Ovary (tissue), 9 donors: ENCODE results near the gene SRSF10. TPM values are rescaled to one million over a fixed set of nuclear protein-coding genes. Genes with fewer than 3 reads are reported as not detected.

ENCODE experiments used
- DNase-seq, 5 donors: peaks; one replicate each; pipeline ENCODE4 v3.0.0-alpha.2; 2019 to 2020
- H3K27ac ChIP-seq, 2 donors: fragments of 200-600 bp; one replicate each; pipeline versions ENCODE4 v1.5.1 to v1.8.0; 2019 to 2022
- H3K27me3 ChIP-seq: fragments of 200-600 bp; one replicate; pipeline ENCODE4 v1.8.0; 2022
- H3K36me3 ChIP-seq: fragments of 200-600 bp; sonication (generic); one replicate; pipeline ENCODE4 v1.5.1; 2019
- H3K4me1 ChIP-seq: one replicate; pipeline ENCODE4 v1.8.1; 2013; ENCODE audit warnings: mild to moderate bottlenecking, moderate library complexity; ENCODE audit not compliant: insufficient read depth
- H3K4me3 ChIP-seq: fragments of 200-600 bp; sonication (generic); one replicate; pipeline ENCODE4 v1.5.1; 2017
- H3K9me3 ChIP-seq, 2 donors: fragments of 200-600 bp in 1 of 2; sonication (generic) in 1 of 2; one replicate each; pipeline versions ENCODE4 v1.5.1 to v1.8.1; 2013 to 2019; ENCODE audit warnings: mild to moderate bottlenecking in 1 of 2, moderate library complexity in 1 of 2
- EP300 ChIP-seq: sonication (generic); formaldehyde crosslinking; IDR thresholded peaks from one replicate; pipeline ENCODE4 v1.6.1; 2017; ENCODE audit warnings: antibody characterized with exemption
- POLR2A ChIP-seq: fragments of 450-650 bp; IDR thresholded peaks from one replicate; pipeline ENCODE4 v1.6.1; 2017; ENCODE audit warnings: antibody characterized with exemption, mild to moderate bottlenecking, moderate library complexity
- WGBS, 3 donors: extraction: QIAGEN DNeasy Blood & Tissue Kit in 1 of 3; methylation state at CpG; one replicate each; pipeline versions ENCODE4 v1.1.5 to v1.1.7; 2013 to 2017; 5-methylcytosine and 5-hydroxymethylcytosine counted together
- intact Hi-C, 4 donors: fragments of 100-400 bp; cut with DNase I; formaldehyde crosslinking; loops; one replicate each; pipeline versions ENCODE4 v1.11.0 to v1.15.1; 2022 to 2023
- polyA plus RNA-seq, 2 donors: library from polyadenylated mRNA; stranded (reverse); fragments of 200-250 nt in 1 of 2; fragments of 350-450 nt in 1 of 2; fragmentation: Illumina TruSeq in 1 of 2; extraction: RNeasy Lipid Tissue Mini Kit (QIAGEN cat#74804) in 1 of 2; gene quantifications; one replicate each; pipeline ENCODE4 v1.2.3, GENCODE V29; 2013 to 2014
- total RNA-seq, 7 donors: library from RNA; depleted of rRNA in 2 of 7; stranded (reverse); fragments of >200 nt in 2 of 7; fragmentation: NEBNext Ultra II Directional in 3 of 7; extraction: Animal tissue kit (Norgen Biotek cat#: 25700) in 3 of 7; gene quantifications; one replicate each; pipeline versions ENCODE4 v1.1.0 to v1.2.4, GENCODE V29; 2016 to 2023
- TF ChIP-seq, protein P1 (sequence below), 3 donors: fragments of 450-650 bp in 2 of 3; fragments of 200-600 bp in 1 of 3; IDR thresholded peaks; one replicate each; pipeline versions ENCODE4 v1.5.1 to v1.8.0; 2016 to 2022; ENCODE audit warnings: antibody characterized with exemption in 3 of 3, mild to moderate bottlenecking in 1 of 3
- donor health status: DM: no; HTN: no; CAD: no; lungs with moderate emphysema.
- donor health status: DM: no; HTN: no; CAD: no.
- donor health status: Bipolar disorder and iron deficiency.
- donor health status: DM: yes; HTN: yes; CAD: no.
- donor health status: DM: no; HTN: no; CAD: no.
- donor health status: DM: yes; HTN: yes; CAD: no.

The SRSF10 gene
- total and polyA plus RNA-seq, 9 donors: 57.1 to 130 (median 99.1) TPM

DNA sequence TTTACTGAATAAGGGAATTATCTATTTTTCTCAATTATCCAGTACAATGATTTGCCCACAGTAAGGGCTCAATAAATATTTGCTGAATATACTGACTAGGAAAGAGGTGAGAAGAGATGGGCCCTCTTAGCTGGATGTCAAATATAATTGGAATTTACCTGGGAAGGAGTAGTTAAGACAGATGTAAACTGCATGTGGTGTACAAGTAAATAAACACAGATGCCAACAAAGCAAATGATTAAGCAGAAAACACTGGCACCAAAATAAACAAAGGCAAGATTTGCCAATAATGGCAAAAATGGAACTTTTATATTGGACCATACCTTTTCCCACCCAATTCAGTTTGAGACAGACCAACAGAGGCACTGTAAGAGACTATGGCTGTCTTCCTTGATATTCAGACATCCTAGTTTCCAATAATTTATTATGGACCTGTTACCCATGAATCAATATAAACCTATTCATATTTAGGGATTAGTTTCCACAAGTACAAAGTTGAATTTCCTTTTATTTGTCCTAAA is 13.1 kb downstream of the SRSF10 start:
- DNase-seq: no peak
- no peaks in the 10 kb centered on the region for H3K9me3 ChIP-seq
- H3K4me3 ChIP-seq: no peak overlapping the region
- no peaks in the 10 kb centered on the region for H3K36me3 ChIP-seq
- TF ChIP-seq, protein P1, sequence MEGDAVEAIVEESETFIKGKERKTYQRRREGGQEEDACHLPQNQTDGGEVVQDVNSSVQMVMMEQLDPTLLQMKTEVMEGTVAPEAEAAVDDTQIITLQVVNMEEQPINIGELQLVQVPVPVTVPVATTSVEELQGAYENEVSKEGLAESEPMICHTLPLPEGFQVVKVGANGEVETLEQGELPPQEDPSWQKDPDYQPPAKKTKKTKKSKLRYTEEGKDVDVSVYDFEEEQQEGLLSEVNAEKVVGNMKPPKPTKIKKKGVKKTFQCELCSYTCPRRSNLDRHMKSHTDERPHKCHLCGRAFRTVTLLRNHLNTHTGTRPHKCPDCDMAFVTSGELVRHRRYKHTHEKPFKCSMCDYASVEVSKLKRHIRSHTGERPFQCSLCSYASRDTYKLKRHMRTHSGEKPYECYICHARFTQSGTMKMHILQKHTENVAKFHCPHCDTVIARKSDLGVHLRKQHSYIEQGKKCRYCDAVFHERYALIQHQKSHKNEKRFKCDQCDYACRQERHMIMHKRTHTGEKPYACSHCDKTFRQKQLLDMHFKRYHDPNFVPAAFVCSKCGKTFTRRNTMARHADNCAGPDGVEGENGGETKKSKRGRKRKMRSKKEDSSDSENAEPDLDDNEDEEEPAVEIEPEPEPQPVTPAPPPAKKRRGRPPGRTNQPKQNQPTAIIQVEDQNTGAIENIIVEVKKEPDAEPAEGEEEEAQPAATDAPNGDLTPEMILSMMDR (IDR thresholded peaks at IDR 0.05): no peak
- TF ChIP-seq EP300: no peak
- intact Hi-C loops: no loop called here
- no peaks in the 10 kb centered on the region for H3K4me1 ChIP-seq
- H3K27me3 ChIP-seq: no peaks in the 10 kb centered on the region
- H3K27ac ChIP-seq: no peak overlapping the region

DNA sequence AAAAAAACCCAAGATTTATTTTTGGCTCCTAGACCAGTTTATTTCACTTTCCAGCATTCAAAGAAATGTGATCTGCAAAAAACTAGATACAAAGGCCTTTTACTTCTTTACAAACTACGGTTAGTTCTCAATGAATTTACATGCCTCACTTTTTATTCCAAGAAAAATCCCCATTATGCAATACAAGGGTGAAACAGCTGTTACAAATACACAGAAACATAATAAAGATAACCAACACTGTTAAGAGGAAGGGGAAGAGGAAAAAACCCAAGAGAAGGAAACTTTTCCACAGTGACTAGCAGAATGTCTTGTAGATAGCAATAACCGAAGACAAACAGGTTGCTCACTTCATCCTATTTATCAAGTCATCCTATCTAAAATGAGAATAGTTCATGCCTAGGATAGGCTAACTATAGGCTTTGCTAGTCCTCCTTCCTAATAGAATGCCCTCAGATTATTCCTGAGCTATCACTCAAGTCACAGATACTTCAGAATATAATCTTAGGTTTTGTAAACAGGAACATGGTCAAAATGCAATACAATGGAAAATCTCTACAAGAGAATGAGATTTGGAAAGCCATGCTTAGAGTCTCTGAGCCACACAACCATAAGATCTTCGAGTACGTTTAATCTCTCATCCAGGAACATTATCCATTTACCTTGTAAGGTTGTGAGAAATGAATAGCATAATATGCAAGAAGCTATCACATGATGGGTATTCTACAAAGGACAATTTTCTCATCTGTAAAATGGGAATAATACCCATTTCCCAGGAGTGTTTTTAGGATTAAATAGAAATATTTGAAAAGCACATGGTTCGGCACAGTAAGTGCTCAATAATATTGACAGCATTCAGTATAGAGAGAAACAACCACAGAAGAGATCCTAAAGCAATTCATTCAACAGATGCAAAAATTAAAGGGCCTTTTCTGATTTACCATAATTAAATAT is 15.1 kb downstream of the SRSF10 start:
- TF ChIP-seq, protein P1 (IDR thresholded peaks at IDR 0.05): no peak
- TF ChIP-seq POLR2A (no peak), EP300 (no peak)
- 46 to 55% (median 48%) methylated on average over 5 of the region's 5 CpGs for WGBS, 3 donors
- H3K4me3 ChIP-seq: no peak overlapping the region
- H3K9me3 ChIP-seq: no peaks in the 10 kb centered on the region
- no peaks in the 10 kb centered on the region for H3K27me3 ChIP-seq
- H3K4me1 ChIP-seq: no peaks in the 10 kb centered on the region
- no peaks in the 10 kb centered on the region for H3K36me3 ChIP-seq
- intact Hi-C loops: no loop called here
- no peak overlapping the region for H3K27ac ChIP-seq
- DNase-seq: no peak

DNA sequence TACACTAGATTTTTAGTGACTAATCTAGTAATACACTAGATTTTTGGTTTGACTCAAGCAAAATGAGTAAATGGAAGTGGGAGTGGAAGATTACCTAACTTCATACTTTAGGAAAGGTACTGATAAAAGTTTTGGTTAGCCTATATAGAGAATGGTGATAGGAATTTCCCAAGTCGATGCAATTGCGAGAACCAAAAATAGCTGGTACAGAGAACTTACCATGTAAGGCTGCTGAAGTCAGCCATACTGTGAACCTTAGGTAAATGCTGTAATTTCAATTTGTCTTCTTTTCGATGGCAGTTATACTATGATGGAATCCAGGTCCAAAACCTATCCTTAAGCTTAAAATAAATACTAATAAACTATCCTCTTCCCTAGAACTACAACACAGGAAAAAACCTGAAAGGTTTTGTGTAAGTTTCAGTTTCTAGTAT is 15.9 kb downstream of the SRSF10 start:
- no peak for DNase-seq
- no peak overlapping the region for H3K4me3 ChIP-seq
- H3K27me3 ChIP-seq: no peaks in the 10 kb centered on the region
- intact Hi-C loops: no loop called here
- 58 to 69% (median 60%) methylated on average over 3 of the region's 3 CpGs for WGBS, 3 donors
- no peaks in the 10 kb centered on the region for H3K36me3 ChIP-seq
- H3K9me3 ChIP-seq: no peaks in the 10 kb centered on the region
- H3K27ac ChIP-seq: no peak overlapping the region
- H3K4me1 ChIP-seq: no peaks in the 10 kb centered on the region
- TF ChIP-seq POLR2A (no peak), EP300 (no peak)
- TF ChIP-seq, protein P1 (IDR thresholded peaks at IDR 0.05): no peak

DNA sequence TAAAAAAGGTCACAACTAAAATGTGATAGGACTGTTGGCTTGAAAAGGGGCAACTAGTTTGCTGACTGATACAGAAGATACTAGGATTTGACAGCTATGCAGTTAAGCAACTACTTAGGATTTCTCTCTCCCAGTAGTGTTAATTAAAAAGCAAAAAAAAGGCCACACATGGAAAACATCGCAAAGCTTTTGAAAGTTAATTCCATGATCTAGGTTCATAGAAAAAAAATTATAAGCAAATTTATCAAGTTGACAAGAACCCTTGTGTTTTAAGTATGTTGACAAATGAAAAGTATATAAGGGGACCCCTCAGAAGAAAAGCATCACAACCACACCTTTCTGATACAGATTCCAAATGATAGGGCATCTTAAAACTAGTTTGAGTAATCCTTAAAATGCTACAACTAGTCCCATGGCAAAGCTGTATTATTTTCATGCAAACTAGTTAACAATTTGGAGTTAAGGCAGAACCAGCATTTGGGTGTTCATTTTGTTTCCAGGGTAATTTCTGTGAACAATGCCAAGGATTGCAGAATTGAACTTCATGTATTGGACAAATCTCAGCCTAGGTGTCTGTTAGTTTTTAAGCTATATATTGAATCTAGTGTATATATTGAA is 16.4 kb downstream of the SRSF10 start:
- no peaks in the 10 kb centered on the region for H3K9me3 ChIP-seq
- no peaks in the 10 kb centered on the region for H3K4me1 ChIP-seq
- TF ChIP-seq EP300: no peak
- TF ChIP-seq POLR2A: no peak
- TF ChIP-seq, protein P1 (IDR thresholded peaks at IDR 0.05): no peak
- H3K27ac ChIP-seq: no peak overlapping the region
- H3K36me3 ChIP-seq: no peaks in the 10 kb centered on the region
- WGBS, 3 donors: 47 to 68% (median 64%) methylated on average over 1 of the region's 1 CpG
- DNase-seq: no peak
- no peak overlapping the region for H3K4me3 ChIP-seq
- intact Hi-C loops: no loop called here
- H3K27me3 ChIP-seq: no peaks in the 10 kb centered on the region
